GM19193 (cell line): Measurements from ENCODE around the gene ZMYM1.

Experiments
- POLR2A ChIP-seq: IDR thresholded peaks from 4 replicates; pipeline ENCODE4 v1.6.1; 2011; ENCODE audit not compliant: insufficient read depth, insufficient read length; ENCODE audit errors: extremely low read depth

The ZMYM1 gene

GRCh38 chr1:35058988-35059387, 20.2 kb upstream of the ZMYM1 start:
- TF ChIP-seq POLR2A = no peak

- no peak for TF ChIP-seq POLR2A
Measured at GRCh38 chr1:35062518-35063196, 16.5 kb upstream of the ZMYM1 start.

- TF ChIP-seq POLR2A = no peak
Measured at GRCh38 chr1:35064265-35064664, 14.9 kb upstream of the ZMYM1 start.

- no peak for TF ChIP-seq POLR2A
Measured at GRCh38 chr1:35069746-35070145, 9.4 kb upstream of the ZMYM1 start.

GRCh38 chr1:35073265-35073811, 5.8 kb upstream of the ZMYM1 start:
- no peak for TF ChIP-seq POLR2A

GRCh38 chr1:35080171-35080854, 1.1 kb downstream of the ZMYM1 start:
- TF ChIP-seq POLR2A = no peak

- no peak for TF ChIP-seq POLR2A
Measured at GRCh38 chr1:35085421-35085820, 6.2 kb downstream of the ZMYM1 start.

- TF ChIP-seq POLR2A = no peak
Measured at GRCh38 chr1:35097224-35097623, 18.0 kb downstream of the ZMYM1 start.

GRCh38 chr1:35111106-35111505, 31.9 kb downstream of the ZMYM1 start:
- TF ChIP-seq POLR2A = no peak

- no peak for TF ChIP-seq POLR2A
Measured at GRCh38 chr1:35112668-35113067, 33.5 kb downstream of the ZMYM1 start.

- no peak for TF ChIP-seq POLR2A
Measured at GRCh38 chr1:35115459-35116383, 36.5 kb downstream of the ZMYM1 start.

GRCh38 chr1:35120458-35121133, 41.4 kb downstream of the ZMYM1 start:
- peak; percentile 31 for TF ChIP-seq POLR2A

- TF ChIP-seq POLR2A = no peak
Measured at GRCh38 chr1:35122311-35122710, 43.1 kb downstream of the ZMYM1 start.

- TF ChIP-seq POLR2A = no peak
Measured at GRCh38 chr1:35126546-35126945, 47.4 kb downstream of the ZMYM1 start.
